GM12878 (cell line): Measurements from ENCODE around the gene DQX1.

Experiments used
- CTCF ChIP-seq, 3 experiments: IDR thresholded peaks in 2 of 3; conservative IDR thresholded peaks in 1 of 3; 2 replicates each; pipeline ENCODE4 v1.5.1; 2011; ENCODE audit warnings: low read depth in 3 of 3, low read length in 3 of 3, mild to moderate bottlenecking in 3 of 3, control low read depth in 2 of 3, moderate library complexity in 2 of 3, inconsistent platforms in 1 of 3, mixed read lengths in 1 of 3; ENCODE audit not compliant: control insufficient read depth in 2 of 3, insufficient read depth in 1 of 3; ENCODE audit errors: extremely low read depth in 1 of 3
- EP300 ChIP-seq, 2 experiments: fragments of 150-350 bp in 1 of 2; IDR thresholded peaks; 2 replicates each; pipeline ENCODE4 v1.6.1; 2011 to 2012; ENCODE audit warnings: low read depth in 2 of 2, low read length in 2 of 2, borderline replicate concordance in 1 of 2, improper control_type of control experiment in 1 of 2, inconsistent platforms in 1 of 2; ENCODE audit not compliant: control insufficient read depth in 1 of 2
- ETV6 ChIP-seq, 2 experiments: fragments of 450-650 bp in 1 of 2; IDR thresholded peaks in 1 of 2; conservative IDR thresholded peaks in 1 of 2; 2 replicates each; pipeline ENCODE4 v1.6.1; 2014; ENCODE audit warnings: antibody characterized with exemption in 1 of 2, borderline replicate concordance in 1 of 2, low read depth in 1 of 2, mild to moderate bottlenecking in 1 of 2, moderate library complexity in 1 of 2
- EZH2 ChIP-seq: IDR thresholded peaks from 2 replicates; pipeline ENCODE4 v1.6.1; 2012; ENCODE audit warnings: low read depth, mild to moderate bottlenecking, control low read depth, inconsistent platforms, low read length, borderline replicate concordance; ENCODE audit not compliant: control insufficient read depth
- NR2C1 ChIP-seq: fragments of 450-650 bp; IDR thresholded peaks from 2 replicates; pipeline ENCODE4 v1.6.1; 2017; ENCODE audit warnings: antibody characterized with exemption, mild to moderate bottlenecking, moderate library complexity
- SMC3 ChIP-seq: IDR thresholded peaks from 2 replicates; pipeline ENCODE4 v1.6.1; 2011; ENCODE audit warnings: low read length, improper control_type of control experiment, borderline replicate concordance
- STAT3 ChIP-seq: IDR thresholded peaks from 2 replicates; pipeline ENCODE4 v1.6.1; 2011; ENCODE audit warnings: low read depth, low read length, improper control_type of control experiment
- TBL1XR1 ChIP-seq: IDR thresholded peaks from 2 replicates; pipeline ENCODE4 v1.6.1; 2012; ENCODE audit warnings: low read depth, low read length, improper control_type of control experiment

DNA sequence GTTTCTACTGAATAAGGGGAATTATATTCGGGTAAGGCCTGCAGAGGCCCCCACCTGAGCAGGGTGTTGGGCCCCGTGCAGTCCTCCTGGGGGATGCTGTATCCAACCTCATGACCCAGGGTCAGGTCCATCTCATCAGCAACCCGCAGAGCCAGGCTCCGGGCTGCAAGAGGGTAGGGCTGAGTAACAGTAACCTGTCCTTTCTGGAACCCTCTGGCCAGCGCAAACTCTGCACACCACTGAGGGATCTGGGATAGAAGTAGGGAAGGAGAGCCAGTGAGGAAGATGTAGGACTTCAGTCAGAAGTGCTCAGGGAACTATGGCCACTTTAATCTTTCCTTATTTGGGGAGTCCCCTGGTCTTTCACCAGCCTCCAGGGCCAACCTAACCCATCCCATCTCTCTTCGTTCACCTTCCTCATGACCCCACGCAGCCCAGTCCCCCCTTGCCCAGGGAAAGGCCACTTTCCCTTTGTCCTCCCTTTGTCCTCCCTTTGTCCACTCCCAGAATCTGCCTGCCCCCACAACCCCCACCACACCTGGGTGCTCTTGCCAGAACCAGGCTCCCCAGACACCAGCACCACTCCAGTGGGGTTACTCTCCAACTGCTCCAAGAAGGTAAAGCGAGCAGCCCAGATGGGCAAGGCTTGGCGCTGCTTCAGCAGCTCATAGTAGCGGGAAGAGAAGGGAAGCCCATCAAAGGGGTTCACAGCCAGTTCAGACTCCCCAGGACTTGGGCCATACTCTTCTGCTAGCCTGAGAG is 895 bp downstream of the DQX1 start:
- no peak for TF ChIP-seq CTCF (IDR thresholded peaks at IDR 0.05 in 2 of 3, conservative IDR thresholded peaks at IDR 0.05 in 1 of 3; ENCODE audit: control insufficient read depth in 2 of 3, extremely low read depth in 1 of 3, insufficient read depth in 1 of 3, low read depth in 3 of 3, low read length in 3 of 3)
- TF ChIP-seq SMC3 = no peak
- no peak for TF ChIP-seq NR2C1
- no peak for TF ChIP-seq TBL1XR1
- no peak for TF ChIP-seq EZH2
- TF ChIP-seq EP300 (IDR thresholded peaks at IDR 0.05; ENCODE audit: borderline replicate concordance in 1 of 2, control insufficient read depth in 1 of 2, low read depth in 2 of 2, low read length in 2 of 2) = no peak
- TF ChIP-seq ETV6 (conservative IDR thresholded peaks at IDR 0.05 in 1 of 2, IDR thresholded peaks at IDR 0.05 in 1 of 2; ENCODE audit: borderline replicate concordance in 1 of 2, low read depth in 1 of 2) = no peak
- no peak for TF ChIP-seq STAT3
